ENCODE results near the gene PKIB. TPM values are rescaled to one million over a fixed set of nuclear protein-coding genes. Genes with fewer than 3 reads are reported as not detected.

PKIB gene
- total RNA-seq, 2 donors from 2014 or later, result 2.6 to 12.8 TPM

- TF ChIP-seq CTCF (IDR thresholded peaks at IDR 0.05) (no peak), POLR2AphosphoS5 (IDR thresholded peaks at IDR 0.05) (no peak), POLR2A (IDR thresholded peaks at IDR 0.05) (no peak)
- intact Hi-C loops (cut with DNase I), result no loop called here
- 89% methylated on average over 1 of the region's 1 CpG for WGBS
Observed at GRCh38 chr6:122683989-122684651, 73.9 kb downstream of the PKIB start.

GRCh38 chr6:122692175-122692598, 82.0 kb downstream of the PKIB start:
- H3K27me3 ChIP-seq (replicated peaks; ENCODE audit: insufficient read depth), result no peaks in the 10 kb centered on the region
- WGBS, result 40% methylated on average over 3 of the region's 3 CpGs
- H3K36me3 ChIP-seq, result no peaks in the 10 kb centered on the region
- H3K27ac ChIP-seq, result no peak overlapping the region
- no peak for DNase-seq (ENCODE audit: low spot score)
- intact Hi-C loops (cut with DNase I), result no loop called here
- H3K9me3 ChIP-seq, result no peaks in the 10 kb centered on the region
- no peak overlapping the region for H3K4me3 ChIP-seq
- H3K4me1 ChIP-seq (replicated peaks), result no peaks in the 10 kb centered on the region
- TF ChIP-seq POLR2AphosphoS5 (IDR thresholded peaks at IDR 0.05), result no peak
- no peak for TF ChIP-seq CTCF (IDR thresholded peaks at IDR 0.05)
- TF ChIP-seq POLR2A (IDR thresholded peaks at IDR 0.05), result no peak

More at GRCh38 chr6:122683989-122684651, 73.9 kb downstream of the PKIB start:
- H3K4me1 ChIP-seq (replicated peaks), result no peaks in the 10 kb centered on the region
- H3K36me3 ChIP-seq, result no peaks in the 10 kb centered on the region
- no peak for DNase-seq (ENCODE audit: low spot score)
- H3K4me3 ChIP-seq, result no peak overlapping the region
- H3K27ac ChIP-seq, result no peak overlapping the region
- H3K9me3 ChIP-seq, result no peaks in the 10 kb centered on the region
- no peaks in the 10 kb centered on the region for H3K27me3 ChIP-seq (replicated peaks; ENCODE audit: insufficient read depth)

- H3K9me3 ChIP-seq, result no peaks in the 10 kb centered on the region
- intact Hi-C loops (cut with DNase I), result no loop called here
- H3K27ac ChIP-seq, result no peak overlapping the region
- no peak overlapping the region for H3K4me3 ChIP-seq
- H3K4me1 ChIP-seq (replicated peaks), result no peaks in the 10 kb centered on the region
- DNase-seq (ENCODE audit: low spot score), result no peak
- H3K36me3 ChIP-seq, result no peaks in the 10 kb centered on the region
- H3K27me3 ChIP-seq (replicated peaks; ENCODE audit: insufficient read depth), result no peaks in the 10 kb centered on the region
- TF ChIP-seq POLR2A (IDR thresholded peaks at IDR 0.05) (no peak), POLR2AphosphoS5 (IDR thresholded peaks at IDR 0.05) (no peak)
- 73% methylated on average over 4 of the region's 4 CpGs for WGBS
Observed at GRCh38 chr6:122692807-122693580, 82.8 kb downstream of the PKIB start.

GRCh38 chr6:122694075-122694474, 83.9 kb downstream of the PKIB start:
- DNase-seq (ENCODE audit: low spot score), result no peak
- Histone ChIP-seq H3K4me3 (no peak overlapping the region), H3K9me3 (no peaks in the 10 kb centered on the region), H3K27ac (no peak overlapping the region), H3K27me3 (replicated peaks; ENCODE audit: insufficient read depth) (no peaks in the 10 kb centered on the region), H3K4me1 (replicated peaks) (no peaks in the 10 kb centered on the region), H3K36me3 (no peaks in the 10 kb centered on the region)
- intact Hi-C loops (cut with DNase I), result no loop called here
- TF ChIP-seq POLR2A (IDR thresholded peaks at IDR 0.05) (no peak), CTCF (IDR thresholded peaks at IDR 0.05) (no peak), POLR2AphosphoS5 (IDR thresholded peaks at IDR 0.05) (no peak)
- WGBS, result 49% methylated on average over 1 of the region's 1 CpG

- no peak for DNase-seq (ENCODE audit: low spot score)
- Histone ChIP-seq H3K36me3 (no peaks in the 10 kb centered on the region), H3K4me1 (replicated peaks) (no peaks in the 10 kb centered on the region), H3K27ac (no peak overlapping the region), H3K4me3 (no peak overlapping the region), H3K9me3 (no peaks in the 10 kb centered on the region), H3K27me3 (replicated peaks; ENCODE audit: insufficient read depth) (no peaks in the 10 kb centered on the region)
- TF ChIP-seq POLR2AphosphoS5 (IDR thresholded peaks at IDR 0.05), result no peak
- no peak for TF ChIP-seq CTCF (IDR thresholded peaks at IDR 0.05)
- no peak for TF ChIP-seq POLR2A (IDR thresholded peaks at IDR 0.05)
- 58% methylated on average over 3 of the region's 3 CpGs for WGBS
- intact Hi-C loops (cut with DNase I), result no loop called here
Observed at GRCh38 chr6:122694602-122695001, 84.4 kb downstream of the PKIB start.
